ENCODE measurements around the gene OR5M3. TPM values are rescaled to one million over a fixed set of nuclear protein-coding genes. Genes with fewer than 3 reads are reported as not detected.

Gene OR5M3
- not detected for total RNA-seq

- intact Hi-C loops (cut with micrococcal nuclease), result no loop called here
- H3K9me3 Mint-ChIP-seq, result peaks cover 4% of the 10 kb centered on the region
- POLR2A ChIA-PET, result no interaction called here
- CTCF ChIA-PET, result no interaction called here
- H3K27me3 Mint-ChIP-seq, result no peaks in the 10 kb centered on the region
- DNase-seq, result no peak
- no peak within 1 kb of the TSS for H3K27ac Mint-ChIP-seq
- H3K36me3 Mint-ChIP-seq, result no peaks in the 10 kb centered on the region
- no peak within 1 kb of the TSS for H3K4me3 Mint-ChIP-seq
- H3K4me1 Mint-ChIP-seq (ENCODE audit: low read depth), result no peaks in the 10 kb centered on the region
Measured at GRCh38 chr11:56473252-56473651, at the start of gene OR5M3. Gene OR5M3, minus strand, starts transcription at chr11:56473352. Its CDS starts 2,855 bp downstream, at chr11:56470497.

GRCh38 chr11:56522008-56522407 is 48.9 kb upstream of the OR5M3 start:
- Mint-ChIP-seq H3K27me3 (no peaks in the 10 kb centered on the region), H3K4me1 (ENCODE audit: low read depth) (no peaks in the 10 kb centered on the region), H3K27ac (no peak overlapping the region), H3K4me3 (no peak overlapping the region), H3K36me3 (no peaks in the 10 kb centered on the region), H3K9me3 (peaks cover 18% of the 10 kb centered on the region)
- DNase-seq, result no peak
- POLR2A ChIA-PET, result no interaction called here
- intact Hi-C loops (cut with micrococcal nuclease), result no loop called here
- CTCF ChIA-PET, result no interaction called here

DNA sequence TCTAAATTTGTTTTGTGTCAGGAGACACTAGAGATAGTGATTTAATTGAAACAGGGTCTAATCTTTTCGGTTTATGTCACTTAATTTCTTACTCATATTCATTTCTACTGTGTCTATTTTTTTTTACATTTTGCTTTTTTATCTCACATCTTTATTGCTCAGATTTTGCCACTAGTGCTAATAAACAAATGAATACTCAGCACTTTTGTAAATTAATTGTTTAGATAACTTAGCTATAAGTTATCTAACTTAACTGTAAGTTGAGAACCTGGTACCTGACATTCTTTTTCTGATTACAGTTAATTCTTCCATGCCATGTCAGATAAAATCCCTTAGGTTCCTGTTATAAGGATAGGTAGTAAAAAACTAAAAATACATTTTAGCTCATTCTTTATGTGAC is 40.1 kb upstream of the OR5M3 start:
- H3K4me3 Mint-ChIP-seq, result no peak overlapping the region
- no peaks in the 10 kb centered on the region for H3K27me3 Mint-ChIP-seq
- no peak for DNase-seq
- H3K27ac Mint-ChIP-seq, result no peak overlapping the region
- H3K4me1 Mint-ChIP-seq (ENCODE audit: low read depth), result no peaks in the 10 kb centered on the region
- intact Hi-C loops (cut with micrococcal nuclease), result no loop called here
- H3K36me3 Mint-ChIP-seq, result no peaks in the 10 kb centered on the region
- CTCF ChIA-PET, result interaction anchor here (0.7 kb wide), 1 partner anchor 8 kb away, joined by 4 read pairs; no protein-coding TSS in a partner anchor
- POLR2A ChIA-PET, result no interaction called here
- peaks cover 24% of the 10 kb centered on the region for H3K9me3 Mint-ChIP-seq

DNA sequence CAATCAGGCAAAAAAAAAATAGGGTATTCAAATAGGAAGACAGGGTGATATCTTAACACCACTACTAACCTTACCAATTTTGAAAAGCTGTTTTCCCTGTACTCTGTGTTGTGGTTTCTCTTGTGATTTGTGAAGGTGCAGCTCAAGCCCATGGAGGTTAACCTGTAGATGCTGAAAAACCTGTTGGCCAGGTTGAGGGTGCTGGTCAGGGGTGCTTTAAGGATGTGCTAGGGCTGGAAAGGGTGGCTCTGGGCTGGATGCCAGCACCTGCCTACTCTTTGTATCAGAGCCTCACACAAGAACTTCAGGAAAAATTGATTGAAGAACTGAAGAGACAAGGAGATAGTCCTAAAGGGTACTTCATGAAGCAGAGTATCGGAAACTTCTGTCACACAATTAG is 36.3 kb upstream of the OR5M3 start:
- ChIA-PET CTCF (no interaction called here), POLR2A (no interaction called here)
- DNase-seq, result no peak
- H3K4me3 Mint-ChIP-seq, result no peak overlapping the region
- H3K9me3 Mint-ChIP-seq, result peaks cover 22% of the 10 kb centered on the region
- H3K27me3 Mint-ChIP-seq, result no peaks in the 10 kb centered on the region
- H3K36me3 Mint-ChIP-seq, result no peaks in the 10 kb centered on the region
- intact Hi-C loops (cut with micrococcal nuclease), result no loop called here
- H3K4me1 Mint-ChIP-seq (ENCODE audit: low read depth), result no peaks in the 10 kb centered on the region
- H3K27ac Mint-ChIP-seq, result no peak overlapping the region

- CTCF ChIA-PET, result no interaction called here
- Mint-ChIP-seq H3K36me3 (no peaks in the 10 kb centered on the region), H3K27me3 (no peaks in the 10 kb centered on the region), H3K9me3 (peaks cover 26% of the 10 kb centered on the region), H3K4me3 (no peak overlapping the region), H3K4me1 (ENCODE audit: low read depth) (no peaks in the 10 kb centered on the region), H3K27ac (no peak overlapping the region)
- POLR2A ChIA-PET, result no interaction called here
- no peak for DNase-seq
- intact Hi-C loops (cut with micrococcal nuclease), result no loop called here
Measured at GRCh38 chr11:56497010-56497409, 23.9 kb upstream of the OR5M3 start.

- no peak overlapping the region for H3K4me3 Mint-ChIP-seq
- CTCF ChIA-PET, result no interaction called here
- no peak for DNase-seq
- intact Hi-C loops (cut with micrococcal nuclease), result no loop called here
- no peaks in the 10 kb centered on the region for H3K4me1 Mint-ChIP-seq (ENCODE audit: low read depth)
- H3K36me3 Mint-ChIP-seq, result no peaks in the 10 kb centered on the region
- H3K9me3 Mint-ChIP-seq, result peaks cover 24% of the 10 kb centered on the region
- POLR2A ChIA-PET, result no interaction called here
- H3K27me3 Mint-ChIP-seq, result no peaks in the 10 kb centered on the region
- H3K27ac Mint-ChIP-seq, result no peak overlapping the region
Measured at GRCh38 chr11:56495117-56495516, 22.0 kb upstream of the OR5M3 start.

DNA sequence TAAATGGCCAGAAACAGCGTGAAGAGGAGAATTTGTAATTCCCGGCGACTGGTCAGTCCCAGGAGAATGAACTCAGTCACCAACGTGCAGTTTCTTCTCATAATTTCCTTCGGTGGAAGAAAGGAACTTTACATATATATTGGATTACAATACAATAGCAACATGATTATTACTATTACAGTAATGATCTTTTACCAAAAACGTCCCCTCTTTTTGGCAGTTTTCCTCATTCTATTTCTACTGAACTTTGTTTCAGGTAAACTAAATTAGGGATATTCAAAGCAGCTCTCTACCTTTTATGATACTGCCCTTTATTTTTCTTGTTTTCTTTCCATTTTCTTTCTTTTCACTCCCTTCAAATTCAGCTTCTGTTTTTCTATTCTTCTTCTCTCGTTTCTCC is 18.1 kb upstream of the OR5M3 start, which contains the start of gene OR5M8:
Gene OR5M8 (minus strand): TSS at position 101 of the 400 bp plus-strand sequence. CDS start 0 bp downstream, at position 101.
- POLR2A ChIA-PET, result no interaction called here
- no peaks in the 10 kb centered on the region for H3K27me3 Mint-ChIP-seq
- H3K4me3 Mint-ChIP-seq, result no peak within 1 kb of the TSS
- peaks cover 22% of the 10 kb centered on the region for H3K9me3 Mint-ChIP-seq
- H3K27ac Mint-ChIP-seq, result no peak within 1 kb of the TSS
- DNase-seq, result no peak
- H3K36me3 Mint-ChIP-seq, result no peaks in the 10 kb centered on the region
- CTCF ChIA-PET, result no interaction called here
- no peaks in the 10 kb centered on the region for H3K4me1 Mint-ChIP-seq (ENCODE audit: low read depth)
- intact Hi-C loops (cut with micrococcal nuclease), result no loop called here

- CTCF ChIA-PET, result no interaction called here
- Mint-ChIP-seq H3K9me3 (peaks cover 18% of the 10 kb centered on the region), H3K27ac (no peak overlapping the region), H3K27me3 (no peaks in the 10 kb centered on the region), H3K36me3 (no peaks in the 10 kb centered on the region), H3K4me3 (no peak overlapping the region), H3K4me1 (ENCODE audit: low read depth) (no peaks in the 10 kb centered on the region)
- intact Hi-C loops (cut with micrococcal nuclease), result no loop called here
- no peak for DNase-seq
- POLR2A ChIA-PET, result no interaction called here
Measured at GRCh38 chr11:56486801-56487200, 13.6 kb upstream of the OR5M3 start.

- POLR2A ChIA-PET, result no interaction called here
- intact Hi-C loops (cut with micrococcal nuclease), result no loop called here
- no peaks in the 10 kb centered on the region for H3K4me1 Mint-ChIP-seq (ENCODE audit: low read depth)
- DNase-seq, result no peak
- H3K9me3 Mint-ChIP-seq, result peaks cover 12% of the 10 kb centered on the region
- no peaks in the 10 kb centered on the region for H3K27me3 Mint-ChIP-seq
- H3K36me3 Mint-ChIP-seq, result no peaks in the 10 kb centered on the region
- CTCF ChIA-PET, result no interaction called here
- H3K27ac Mint-ChIP-seq, result no peak overlapping the region
- H3K4me3 Mint-ChIP-seq, result no peak overlapping the region
Measured at GRCh38 chr11:56474729-56475235, 1.6 kb upstream of the OR5M3 start.

DNA sequence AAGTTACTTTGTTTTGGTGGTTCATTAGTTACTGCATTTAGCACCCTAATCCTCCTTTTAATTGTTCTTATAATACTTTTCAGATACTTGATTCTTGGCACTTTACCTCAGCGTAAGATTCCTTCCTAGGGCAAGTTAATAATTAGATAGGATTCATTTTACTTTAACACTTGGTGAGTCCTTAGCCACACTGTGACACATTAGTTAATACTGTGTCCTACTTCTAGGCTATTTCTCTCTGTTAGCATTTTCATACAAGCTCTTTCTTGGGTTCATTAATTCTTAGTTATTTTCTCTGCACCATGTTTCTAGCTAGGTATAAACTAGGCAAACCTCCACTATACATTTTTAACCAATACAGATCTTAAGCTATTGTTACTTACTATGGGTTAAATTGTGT is 16.1 kb downstream of the OR5M3 start:
- intact Hi-C loops (cut with micrococcal nuclease), result no loop called here
- H3K36me3 Mint-ChIP-seq, result no peaks in the 10 kb centered on the region
- POLR2A ChIA-PET, result no interaction called here

GRCh38 chr11:56453521-56453920 is 19.6 kb downstream of the OR5M3 start:
- DNase-seq, result no peak
- H3K4me3 Mint-ChIP-seq, result no peak overlapping the region
- no peaks in the 10 kb centered on the region for H3K27me3 Mint-ChIP-seq
- no peaks in the 10 kb centered on the region for H3K36me3 Mint-ChIP-seq
- POLR2A ChIA-PET, result no interaction called here
- no peaks in the 10 kb centered on the region for H3K4me1 Mint-ChIP-seq (ENCODE audit: low read depth)
- H3K27ac Mint-ChIP-seq, result no peak overlapping the region
- CTCF ChIA-PET, result no interaction called here
- peaks cover 27% of the 10 kb centered on the region for H3K9me3 Mint-ChIP-seq
- intact Hi-C loops (cut with micrococcal nuclease), result no loop called here

More for the DNA sequence above, 16.1 kb downstream of the OR5M3 start:
- Mint-ChIP-seq H3K9me3 (peaks cover 28% of the 10 kb centered on the region), H3K4me3 (no peak overlapping the region), H3K27ac (no peak overlapping the region), H3K27me3 (no peaks in the 10 kb centered on the region), H3K4me1 (ENCODE audit: low read depth) (no peaks in the 10 kb centered on the region)
- CTCF ChIA-PET, result no interaction called here
- no peak for DNase-seq
